Ovary (tissue), 9 donors: ENCODE measurements around the gene POLR3B. TPM values are rescaled to one million over a fixed set of nuclear protein-coding genes. Genes with fewer than 3 reads are reported as not detected.

Experiments used
- DNase-seq, 5 donors: peaks; one replicate each; pipeline ENCODE4 v3.0.0-alpha.2; 2019 to 2020
- H3K27ac ChIP-seq, 2 donors: fragments of 200-600 bp; one replicate each; pipeline versions ENCODE4 v1.5.1 to v1.8.0; 2019 to 2022
- H3K27me3 ChIP-seq: fragments of 200-600 bp; one replicate; pipeline ENCODE4 v1.8.0; 2022
- H3K36me3 ChIP-seq: fragments of 200-600 bp; sonication (generic); one replicate; pipeline ENCODE4 v1.5.1; 2019
- H3K4me1 ChIP-seq: one replicate; pipeline ENCODE4 v1.8.1; 2013; ENCODE audit warnings: mild to moderate bottlenecking, moderate library complexity; ENCODE audit not compliant: insufficient read depth
- H3K4me3 ChIP-seq: fragments of 200-600 bp; sonication (generic); one replicate; pipeline ENCODE4 v1.5.1; 2017
- H3K9me3 ChIP-seq, 2 donors: fragments of 200-600 bp in 1 of 2; sonication (generic) in 1 of 2; one replicate each; pipeline versions ENCODE4 v1.5.1 to v1.8.1; 2013 to 2019; ENCODE audit warnings: mild to moderate bottlenecking in 1 of 2, moderate library complexity in 1 of 2
- CTCF ChIP-seq, 3 donors: fragments of 450-650 bp in 2 of 3; fragments of 200-600 bp in 1 of 3; IDR thresholded peaks; one replicate each; pipeline versions ENCODE4 v1.5.1 to v1.8.0; 2016 to 2022; ENCODE audit warnings: antibody characterized with exemption in 3 of 3, mild to moderate bottlenecking in 1 of 3
- EP300 ChIP-seq: sonication (generic); formaldehyde crosslinking; IDR thresholded peaks from one replicate; pipeline ENCODE4 v1.6.1; 2017; ENCODE audit warnings: antibody characterized with exemption
- POLR2A ChIP-seq: fragments of 450-650 bp; IDR thresholded peaks from one replicate; pipeline ENCODE4 v1.6.1; 2017; ENCODE audit warnings: antibody characterized with exemption, mild to moderate bottlenecking, moderate library complexity
- WGBS, 3 donors: extraction: QIAGEN DNeasy Blood & Tissue Kit in 1 of 3; methylation state at CpG; one replicate each; pipeline versions ENCODE4 v1.1.5 to v1.1.7; 2013 to 2017; 5-methylcytosine and 5-hydroxymethylcytosine counted together
- intact Hi-C, 4 donors: fragments of 100-400 bp; cut with DNase I; formaldehyde crosslinking; loops; one replicate each; pipeline versions ENCODE4 v1.11.0 to v1.15.1; 2022 to 2023
- polyA plus RNA-seq, 2 donors: library from polyadenylated mRNA; stranded (reverse); fragments of 200-250 nt in 1 of 2; fragments of 350-450 nt in 1 of 2; fragmentation: Illumina TruSeq in 1 of 2; extraction: RNeasy Lipid Tissue Mini Kit (QIAGEN cat#74804) in 1 of 2; gene quantifications; one replicate each; pipeline ENCODE4 v1.2.3, GENCODE V29; 2013 to 2014
- total RNA-seq, 7 donors: library from RNA; depleted of rRNA in 2 of 7; stranded (reverse); fragments of >200 nt in 2 of 7; fragmentation: NEBNext Ultra II Directional in 3 of 7; extraction: Animal tissue kit (Norgen Biotek cat#: 25700) in 3 of 7; gene quantifications; one replicate each; pipeline versions ENCODE4 v1.1.0 to v1.2.4, GENCODE V29; 2016 to 2023
- donor health status: DM: no; HTN: no; CAD: no; lungs with moderate emphysema.
- donor health status: DM: no; HTN: no; CAD: no.
- donor health status: Bipolar disorder and iron deficiency.
- donor health status: DM: yes; HTN: yes; CAD: no.
- donor health status: DM: no; HTN: no; CAD: no.
- donor health status: DM: yes; HTN: yes; CAD: no.

Gene POLR3B
- total and polyA plus RNA-seq, 9 donors: 3.1 to 15.7 (median 9.7) TPM

DNA sequence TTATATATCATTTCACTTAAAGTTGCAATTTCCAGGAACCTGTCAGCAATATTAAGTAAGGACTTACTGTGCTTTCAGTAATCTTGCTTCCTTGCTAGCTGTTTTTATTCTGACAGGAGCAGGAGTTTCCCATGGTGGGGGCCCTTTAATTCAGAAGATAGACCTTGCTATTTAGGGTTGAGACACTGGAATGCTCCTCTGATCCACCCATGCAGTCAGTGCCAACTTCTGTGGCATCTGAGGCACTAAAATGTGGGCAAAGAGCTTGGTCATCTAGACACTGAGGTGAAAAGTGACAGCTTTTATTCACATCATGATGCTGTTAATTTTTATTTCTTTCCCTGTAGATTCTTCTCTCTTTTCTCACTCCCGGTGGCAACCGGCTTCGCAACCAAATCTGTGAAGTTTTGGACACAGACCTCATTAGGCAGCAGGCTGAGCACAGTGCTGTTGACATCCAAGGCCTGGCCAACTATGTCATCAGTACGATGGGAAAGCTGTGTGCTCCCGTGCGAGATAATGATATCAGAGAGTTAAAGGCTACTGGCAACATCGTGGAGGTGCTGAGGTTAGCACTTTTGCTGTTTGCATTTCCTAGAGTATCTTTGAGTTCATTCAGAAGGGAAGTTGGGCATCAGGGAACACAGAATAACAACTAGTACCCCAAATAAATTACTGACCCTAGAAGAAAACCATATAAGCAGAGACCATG is 36.3 kb upstream of the POLR3B start:
- no peaks in the 10 kb centered on the region for H3K36me3 ChIP-seq
- no peak overlapping the region for H3K27ac ChIP-seq
- H3K4me1 ChIP-seq: no peaks in the 10 kb centered on the region

DNA sequence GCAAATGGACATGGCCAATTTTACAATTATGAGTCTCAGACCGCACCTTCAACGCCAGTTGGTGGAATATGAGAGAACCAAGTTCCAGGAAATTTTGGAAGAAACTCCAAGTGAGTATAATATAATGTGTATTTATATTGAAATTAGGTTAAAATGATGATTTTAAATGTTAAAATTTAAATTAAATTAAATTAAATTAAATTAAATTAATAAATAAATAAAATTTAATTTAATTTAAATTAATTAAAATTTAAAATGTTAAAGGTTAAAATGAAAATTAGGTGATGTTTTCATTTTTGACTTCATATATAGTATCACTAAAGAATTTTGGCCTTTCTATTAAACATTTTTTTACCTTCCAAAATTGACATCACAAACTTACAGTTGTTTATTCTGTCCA is 34.0 kb upstream of the POLR3B start:
- H3K4me3 ChIP-seq: no peak overlapping the region
- DNase-seq: no peak
- intact Hi-C loops: no loop called here
- TF ChIP-seq EP300: no peak
- TF ChIP-seq POLR2A: no peak
- TF ChIP-seq CTCF (IDR thresholded peaks at IDR 0.05): no peak
- H3K27ac ChIP-seq: no peak overlapping the region
- H3K4me1 ChIP-seq: no peaks in the 10 kb centered on the region
- H3K27me3 ChIP-seq: no peaks in the 10 kb centered on the region
- WGBS, 3 donors: 98 to 100% (median 99%) methylated on average over 2 of the region's 2 CpGs
- H3K9me3 ChIP-seq: no peaks in the 10 kb centered on the region
- H3K36me3 ChIP-seq: no peaks in the 10 kb centered on the region

More for the DNA sequence above, 36.3 kb upstream of the POLR3B start:
- Histone ChIP-seq H3K27me3 (no peaks in the 10 kb centered on the region), H3K9me3 (no peaks in the 10 kb centered on the region), H3K4me3 (no peak overlapping the region)
- TF ChIP-seq CTCF (IDR thresholded peaks at IDR 0.05) (no peak), EP300 (no peak), POLR2A (no peak)
- DNase-seq: no peak
- 49 to 56% (median 53%) methylated on average over 7 of the region's 7 CpGs for whole genome bisulfite sequencing, 3 donors
- intact Hi-C loops: no loop called here

GRCh38 chr12:106327309-106327869 is 30.2 kb upstream of the POLR3B start:
- TF ChIP-seq CTCF (IDR thresholded peaks at IDR 0.05) (no peak), EP300 (no peak), POLR2A (no peak)
- 77 to 85% (median 82%) methylated on average over 2 of the region's 2 CpGs for WGBS, 3 donors
- no peaks in the 10 kb centered on the region for H3K4me1 ChIP-seq
- no peak overlapping the region for H3K27ac ChIP-seq
- intact Hi-C loops: no loop called here
- no peaks in the 10 kb centered on the region for H3K9me3 ChIP-seq
- DNase-seq: no peak
- H3K36me3 ChIP-seq: no peaks in the 10 kb centered on the region
- H3K4me3 ChIP-seq: no peak overlapping the region
- no peaks in the 10 kb centered on the region for H3K27me3 ChIP-seq

DNA sequence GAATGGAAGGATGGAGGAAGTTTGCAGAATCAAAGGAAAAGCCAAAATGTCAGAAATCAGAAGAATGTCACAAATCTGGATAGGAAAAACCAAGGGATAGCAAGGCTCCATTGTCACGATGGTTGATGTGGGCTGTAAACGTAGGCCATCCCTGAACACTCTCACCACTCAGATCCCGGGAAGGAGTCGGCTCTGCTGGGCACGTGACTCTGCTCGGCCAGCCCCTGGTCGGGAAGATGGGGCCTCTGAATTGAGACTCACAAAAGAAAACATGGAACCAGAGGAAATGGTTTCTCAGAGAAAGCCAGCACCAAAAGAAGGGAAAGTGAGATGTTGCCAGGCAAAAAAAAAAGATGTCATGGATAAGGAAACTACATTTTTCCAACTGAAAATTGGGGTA is 28.8 kb upstream of the POLR3B start:
- no peak overlapping the region for H3K27ac ChIP-seq
- intact Hi-C loops: no loop called here
- TF ChIP-seq POLR2A: no peak
- no peak for TF ChIP-seq CTCF (IDR thresholded peaks at IDR 0.05)
- TF ChIP-seq EP300: no peak
- no peaks in the 10 kb centered on the region for H3K9me3 ChIP-seq
- H3K4me1 ChIP-seq: no peaks in the 10 kb centered on the region
- no peak overlapping the region for H3K4me3 ChIP-seq
- no peak for DNase-seq
- WGBS, 3 donors: 91 to 92% (median 91%) methylated on average over 7 of the region's 7 CpGs
- H3K36me3 ChIP-seq: no peaks in the 10 kb centered on the region
- H3K27me3 ChIP-seq: no peaks in the 10 kb centered on the region
